K562 (cell line): ENCODE results near the gene PPP1R37. TPM values are rescaled to one million over a fixed set of nuclear protein-coding genes. Genes with fewer than 3 reads are reported as not detected.

Source experiments
- ATAC-seq: fragments of 200-7000 bp; cut with Tn5 transposase; 3 replicates; pipeline ENCODE4 v1.9.1; 2020; ENCODE audit warnings: moderate library complexity
- BruUV-seq: library from RNA; stranded (reverse); fragments of 400-500 nt; replicated peaks from 2 replicates; lab custom pipeline; 2021; lab: Mats Ljungman, UMichigan
- CTCF ChIA-PET: fragments of 300-600 bp; formaldehyde crosslinking; extraction: SDS; loops from one replicate; lab custom pipeline; 2021; ENCODE audit warnings: low intra/inter-chr PET ratio; lab: Yijun Ruan, JAX
- POLR2A ChIA-PET: fragments of 300-600, 350-650 bp; sonication (Branson Sonifier 250); formaldehyde crosslinking; extraction: SDS; loops from one replicate; lab custom pipeline; 2021; ENCODE audit warnings: antibody characterized with exemption, inconsistent platforms; lab: Yijun Ruan, JAX
- DNase-seq, 4 experiments: peaks; one replicate each; pipeline versions ENCODE4 v3.0.0 to v3.0.0-alpha.2; 2011 to 2018; ENCODE audit warnings: low spot score in 3 of 4, mixed read lengths in 3 of 4; ENCODE audit errors: extremely low read depth in 1 of 4
- FAIRE-seq: peaks from 2 replicates; lab custom pipeline; 2011; peaks lifted over from hg19 to GRCh38; lab: Jason Lieb, UNC
- H2AFZ ChIP-seq: 2 replicates; pipeline ENCODE4 v1.6.0; 2011; ENCODE audit warnings: low read depth, low read length, control low read depth, inconsistent platforms
- H3K27ac ChIP-seq: fragments of 200-600 bp; 3 replicates; pipeline ENCODE4 v1.8.0; 2011; ENCODE audit warnings: low read depth, mild to moderate bottlenecking, control low read depth, inconsistent platforms, low read length, moderate library complexity, mixed read lengths; ENCODE audit errors: extremely low read depth
- H3K27me3 ChIP-seq, 2 experiments: fragments of 300-600 bp in 1 of 2; 2 replicates in 1 of 2; 3 replicates in 1 of 2; pipeline versions ENCODE4 v1.6.0 to v1.8.0; 2011; ENCODE audit warnings: inconsistent platforms in 2 of 2, low read length in 2 of 2, mild to moderate bottlenecking in 1 of 2, mixed read lengths in 1 of 2, moderate library complexity in 1 of 2; ENCODE audit not compliant: control insufficient read depth in 2 of 2, insufficient read depth in 2 of 2
- H3K36me3 ChIP-seq: fragments of 300-600 bp; 3 replicates; pipeline ENCODE4 v1.8.0; 2011; ENCODE audit warnings: mild to moderate bottlenecking, low read length, inconsistent platforms; ENCODE audit not compliant: control insufficient read depth, insufficient read depth
- H3K4me1 ChIP-seq, 2 experiments: fragments of 200-600 bp in 1 of 2; replicated peaks in 1 of 2; 2 replicates in 1 of 2; 3 replicates in 1 of 2; pipeline versions ENCODE4 v1.5.1 to v1.8.0; 2011; ENCODE audit warnings: inconsistent platforms in 2 of 2, low read length in 2 of 2, mild to moderate bottlenecking in 1 of 2, mixed read lengths in 1 of 2, moderate library complexity in 1 of 2; ENCODE audit not compliant: control insufficient read depth in 2 of 2, insufficient read depth in 2 of 2
- H3K4me2 ChIP-seq: 2 replicates; pipeline ENCODE4 v1.6.1; 2011; ENCODE audit warnings: low read length, control low read depth, inconsistent platforms, mixed read lengths; ENCODE audit not compliant: insufficient read depth
- H3K4me3 ChIP-seq: fragments of 200-600 bp; sonication (generic), shearing (Covaris generic); 2 replicates; pipeline ENCODE4 v1.5.1; 2016; ENCODE audit warnings: control low read depth, inconsistent platforms
- H3K79me2 ChIP-seq: fragments of 200-600 bp; 3 replicates; pipeline ENCODE4 v1.8.0; 2011; ENCODE audit warnings: low read length, inconsistent platforms; ENCODE audit not compliant: control insufficient read depth, insufficient read depth
- H3K9ac ChIP-seq, 2 experiments: 2 replicates each; pipeline versions ENCODE4 v1.6.0 to v1.6.1; 2011; ENCODE audit warnings: low read depth in 2 of 2, low read length in 2 of 2, control low read depth in 1 of 2, inconsistent platforms in 1 of 2, mild to moderate bottlenecking in 1 of 2, mixed read lengths in 1 of 2; ENCODE audit not compliant: insufficient read depth in 1 of 2
- H3K9me1 ChIP-seq: one replicate; pipeline ENCODE4 v1.6.0; 2011; ENCODE audit warnings: inconsistent platforms, mild to moderate bottlenecking, low read length, moderate library complexity; ENCODE audit not compliant: control insufficient read depth, insufficient read depth
- H3K9me3 ChIP-seq: replicated peaks from 2 replicates; pipeline ENCODE4 v1.5.1; 2011; ENCODE audit warnings: low read depth, low read length, inconsistent platforms; ENCODE audit not compliant: control insufficient read depth, insufficient read depth
- H4K20me1 ChIP-seq: replicated peaks from 2 replicates; pipeline ENCODE4 v1.6.1; 2011; ENCODE audit warnings: low read length, inconsistent platforms, mixed read lengths; ENCODE audit not compliant: control insufficient read depth, insufficient read depth
- ELF4 ChIP-seq: fragments of 450-650 bp; formaldehyde crosslinking; IDR thresholded peaks from 2 replicates; pipeline ENCODE4 v1.4.0; 2022; ENCODE audit warnings: missing genetic modification characterization
- HNRNPK ChIP-seq: fragments of 200-400 bp; formaldehyde crosslinking; IDR thresholded peaks from one replicate; pipeline ENCODE4 v1.6.1; 2018; ENCODE audit warnings: mild to moderate bottlenecking, low read depth, low read length; ENCODE audit not compliant: poor library complexity, severe bottlenecking
- IRF2 ChIP-seq: sonication (generic); formaldehyde crosslinking; IDR thresholded peaks from 2 replicates; pipeline ENCODE4 v1.8.1; 2022; ENCODE audit warnings: mild to moderate bottlenecking, missing genetic modification reagents
- NONO ChIP-seq, 2 experiments: fragments of 200-400 bp in 1 of 2; fragments of 450-650 bp in 1 of 2; formaldehyde crosslinking in 1 of 2; IDR thresholded peaks; 2 replicates each; pipeline ENCODE4 v1.6.1; 2017; ENCODE audit warnings: low read depth in 2 of 2, mild to moderate bottlenecking in 2 of 2, moderate library complexity in 2 of 2, low read length in 1 of 2
- RBM39 ChIP-seq: fragments of 200-400 bp; formaldehyde crosslinking; optimal IDR thresholded peaks from 2 replicates; pipeline ENCODE3; 2018; ENCODE audit warnings: low read depth, low read length
- ZNF121 ChIP-seq: sonication (generic); formaldehyde crosslinking; conservative IDR thresholded peaks from 2 replicates; pipeline ENCODE4 v1.8.0; 2022; ENCODE audit warnings: missing genetic modification reagents
- ZNF165 ChIP-seq: fragments of 250-450 bp; sonication (Bioruptor Pico); IDR thresholded peaks from 2 replicates; pipeline ENCODE4 v1.4.0; 2020; ENCODE audit warnings: borderline replicate concordance
- ZNF263 ChIP-seq: sonication (generic); formaldehyde crosslinking; IDR thresholded peaks from 2 replicates; pipeline ENCODE4 v1.8.0; 2022; ENCODE audit warnings: mild to moderate bottlenecking, missing genetic modification reagents, borderline replicate concordance
- WGBS: fragments of 100-300 bp; shearing (Covaris generic); methylation state at CpG from one replicate; pipeline ENCODE4 v1.1.6; 2016; ENCODE audit warnings: low coverage, mixed read lengths; ENCODE audit not compliant: insufficient coverage; ENCODE audit errors: missing lambda C conversion rate; 5-methylcytosine and 5-hydroxymethylcytosine counted together
- in situ Hi-C: fragments of 300-500 bp; cut with MboI; formaldehyde crosslinking; loops from 4 replicates; pipeline ENCODE4 v1.15.0; 2018; ENCODE audit warnings: inconsistent platforms, mixed read lengths
- intact Hi-C: fragments of 100-400 bp; cut with micrococcal nuclease; formaldehyde crosslinking; loops from 2 replicates; pipeline ENCODE4 v1.14.2; 2022
- polyA plus RNA-seq, 8 experiments: library from polyadenylated mRNA; depleted of rRNA in 4 of 8; stranded (reverse) in 5 of 8; unstranded in 3 of 8; fragments of >200 nt; fragmentation: Nextera tagmentation in 2 of 8; fragmentation: Illumina TruSeq in 1 of 8; extraction: Ambion mirVana in 2 of 8; extraction: Trizol in 1 of 8; gene quantifications; 2 replicates each; pipeline versions ENCODE4 v1.2.1 to v1.2.3, GENCODE V29; 2011 to 2014; ENCODE audit warnings: inconsistent platforms in 1 of 8, missing spikeins in 1 of 8
- total RNA-seq, 7 experiments: library from RNA; depleted of rRNA in 6 of 7; stranded (reverse); fragments of >200 nt in 6 of 7; fragmentation: Illumina TruSeq in 2 of 7; extraction: Trizol in 2 of 7; gene quantifications; 2 replicates each; pipeline versions ENCODE4 v1.2.1 to v1.2.3, GENCODE V29; 2011 to 2021; ENCODE audit warnings: low replicate concordance in 1 of 7
- TF ChIP-seq, protein P1 (sequence below): fragments of 200-600 bp; sonication (generic); IDR thresholded peaks from one replicate; pipeline ENCODE4 v1.6.1; 2012; ENCODE audit warnings: mild to moderate bottlenecking, low read depth, low read length, inconsistent platforms
- TF ChIP-seq, protein P2 (sequence below): fragments of 450-650 bp; IDR thresholded peaks from one replicate; pipeline ENCODE4 v1.6.1; 2018; ENCODE audit warnings: mild to moderate bottlenecking, moderate library complexity; ENCODE audit not compliant: partially characterized antibody

Gene PPP1R37
- total and polyA plus RNA-seq, 9 of the 15 experiments (the other 6 are each of a cell fraction or from before 2014, with no cell fraction given) = 0.04 to 20.3 (median 7.3) TPM

DNA sequence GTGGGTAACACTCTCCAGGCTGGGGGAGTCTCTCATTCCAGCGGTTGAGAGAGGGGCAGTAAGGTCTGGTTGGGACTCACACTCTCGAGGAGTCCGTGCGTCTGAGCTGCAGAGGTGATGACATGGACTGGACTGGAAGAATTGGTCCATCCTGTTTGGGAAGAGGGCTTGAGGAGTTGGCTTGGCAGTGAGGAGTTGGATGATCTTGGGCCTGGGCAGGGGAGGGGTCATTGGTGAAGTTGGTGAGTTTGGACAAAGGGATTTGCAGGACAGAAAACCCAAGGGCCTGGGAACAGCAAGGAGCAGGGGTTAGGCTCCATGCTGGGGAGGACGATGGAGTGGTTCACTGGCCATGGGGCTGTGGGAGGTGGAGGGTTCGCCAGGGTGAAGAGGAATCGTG, 3.7 kb downstream of the PPP1R37 start:
- DNase-seq (no peak), FAIRE-seq (no peak), ATAC-seq (no peak)
- ChIA-PET CTCF (no interaction called here), POLR2A (no interaction called here)
- H3K27ac ChIP-seq = no peak overlapping the region; the same call in 2 of the 3 replicates
- H3K9me3 ChIP-seq = no peaks in the 10 kb centered on the region
- peaks cover 48 to 75% of the 10 kb centered on the region in 2 experiments for H3K4me1 ChIP-seq
- no peaks in the 10 kb centered on the region for H3K27me3 ChIP-seq
- H3K36me3 ChIP-seq = peaks cover 71% of the 10 kb centered on the region; the same call in 2 of the 3 replicates
- no peak overlapping the region for H3K4me3 ChIP-seq
- in situ Hi-C loops (no loop called here), intact Hi-C loops (no loop called here)
- BruUV-seq = no TSS peak
- WGBS = 75% methylated on average over 6 of the region's 7 CpGs
- peaks cover 92% of the 10 kb centered on the region for H3K79me2 ChIP-seq
- peaks cover 56% of the 10 kb centered on the region for H4K20me1 ChIP-seq
- peaks cover 12% of the 10 kb centered on the region for H3K9me1 ChIP-seq
- no peak overlapping the region for H2AFZ ChIP-seq
- H3K4me2 ChIP-seq = no peak overlapping the region
- peak overlapping the region in 1 of 2 experiments; percentile 59; a peak in 1 of 4 replicates for H3K9ac ChIP-seq
- 0 out of 2 replicates have a peak, but pooled peaks have one; percentile 60 for TF ChIP-seq ELF4 (CRISPR knock-in tag)
- TF ChIP-seq, protein P1, sequence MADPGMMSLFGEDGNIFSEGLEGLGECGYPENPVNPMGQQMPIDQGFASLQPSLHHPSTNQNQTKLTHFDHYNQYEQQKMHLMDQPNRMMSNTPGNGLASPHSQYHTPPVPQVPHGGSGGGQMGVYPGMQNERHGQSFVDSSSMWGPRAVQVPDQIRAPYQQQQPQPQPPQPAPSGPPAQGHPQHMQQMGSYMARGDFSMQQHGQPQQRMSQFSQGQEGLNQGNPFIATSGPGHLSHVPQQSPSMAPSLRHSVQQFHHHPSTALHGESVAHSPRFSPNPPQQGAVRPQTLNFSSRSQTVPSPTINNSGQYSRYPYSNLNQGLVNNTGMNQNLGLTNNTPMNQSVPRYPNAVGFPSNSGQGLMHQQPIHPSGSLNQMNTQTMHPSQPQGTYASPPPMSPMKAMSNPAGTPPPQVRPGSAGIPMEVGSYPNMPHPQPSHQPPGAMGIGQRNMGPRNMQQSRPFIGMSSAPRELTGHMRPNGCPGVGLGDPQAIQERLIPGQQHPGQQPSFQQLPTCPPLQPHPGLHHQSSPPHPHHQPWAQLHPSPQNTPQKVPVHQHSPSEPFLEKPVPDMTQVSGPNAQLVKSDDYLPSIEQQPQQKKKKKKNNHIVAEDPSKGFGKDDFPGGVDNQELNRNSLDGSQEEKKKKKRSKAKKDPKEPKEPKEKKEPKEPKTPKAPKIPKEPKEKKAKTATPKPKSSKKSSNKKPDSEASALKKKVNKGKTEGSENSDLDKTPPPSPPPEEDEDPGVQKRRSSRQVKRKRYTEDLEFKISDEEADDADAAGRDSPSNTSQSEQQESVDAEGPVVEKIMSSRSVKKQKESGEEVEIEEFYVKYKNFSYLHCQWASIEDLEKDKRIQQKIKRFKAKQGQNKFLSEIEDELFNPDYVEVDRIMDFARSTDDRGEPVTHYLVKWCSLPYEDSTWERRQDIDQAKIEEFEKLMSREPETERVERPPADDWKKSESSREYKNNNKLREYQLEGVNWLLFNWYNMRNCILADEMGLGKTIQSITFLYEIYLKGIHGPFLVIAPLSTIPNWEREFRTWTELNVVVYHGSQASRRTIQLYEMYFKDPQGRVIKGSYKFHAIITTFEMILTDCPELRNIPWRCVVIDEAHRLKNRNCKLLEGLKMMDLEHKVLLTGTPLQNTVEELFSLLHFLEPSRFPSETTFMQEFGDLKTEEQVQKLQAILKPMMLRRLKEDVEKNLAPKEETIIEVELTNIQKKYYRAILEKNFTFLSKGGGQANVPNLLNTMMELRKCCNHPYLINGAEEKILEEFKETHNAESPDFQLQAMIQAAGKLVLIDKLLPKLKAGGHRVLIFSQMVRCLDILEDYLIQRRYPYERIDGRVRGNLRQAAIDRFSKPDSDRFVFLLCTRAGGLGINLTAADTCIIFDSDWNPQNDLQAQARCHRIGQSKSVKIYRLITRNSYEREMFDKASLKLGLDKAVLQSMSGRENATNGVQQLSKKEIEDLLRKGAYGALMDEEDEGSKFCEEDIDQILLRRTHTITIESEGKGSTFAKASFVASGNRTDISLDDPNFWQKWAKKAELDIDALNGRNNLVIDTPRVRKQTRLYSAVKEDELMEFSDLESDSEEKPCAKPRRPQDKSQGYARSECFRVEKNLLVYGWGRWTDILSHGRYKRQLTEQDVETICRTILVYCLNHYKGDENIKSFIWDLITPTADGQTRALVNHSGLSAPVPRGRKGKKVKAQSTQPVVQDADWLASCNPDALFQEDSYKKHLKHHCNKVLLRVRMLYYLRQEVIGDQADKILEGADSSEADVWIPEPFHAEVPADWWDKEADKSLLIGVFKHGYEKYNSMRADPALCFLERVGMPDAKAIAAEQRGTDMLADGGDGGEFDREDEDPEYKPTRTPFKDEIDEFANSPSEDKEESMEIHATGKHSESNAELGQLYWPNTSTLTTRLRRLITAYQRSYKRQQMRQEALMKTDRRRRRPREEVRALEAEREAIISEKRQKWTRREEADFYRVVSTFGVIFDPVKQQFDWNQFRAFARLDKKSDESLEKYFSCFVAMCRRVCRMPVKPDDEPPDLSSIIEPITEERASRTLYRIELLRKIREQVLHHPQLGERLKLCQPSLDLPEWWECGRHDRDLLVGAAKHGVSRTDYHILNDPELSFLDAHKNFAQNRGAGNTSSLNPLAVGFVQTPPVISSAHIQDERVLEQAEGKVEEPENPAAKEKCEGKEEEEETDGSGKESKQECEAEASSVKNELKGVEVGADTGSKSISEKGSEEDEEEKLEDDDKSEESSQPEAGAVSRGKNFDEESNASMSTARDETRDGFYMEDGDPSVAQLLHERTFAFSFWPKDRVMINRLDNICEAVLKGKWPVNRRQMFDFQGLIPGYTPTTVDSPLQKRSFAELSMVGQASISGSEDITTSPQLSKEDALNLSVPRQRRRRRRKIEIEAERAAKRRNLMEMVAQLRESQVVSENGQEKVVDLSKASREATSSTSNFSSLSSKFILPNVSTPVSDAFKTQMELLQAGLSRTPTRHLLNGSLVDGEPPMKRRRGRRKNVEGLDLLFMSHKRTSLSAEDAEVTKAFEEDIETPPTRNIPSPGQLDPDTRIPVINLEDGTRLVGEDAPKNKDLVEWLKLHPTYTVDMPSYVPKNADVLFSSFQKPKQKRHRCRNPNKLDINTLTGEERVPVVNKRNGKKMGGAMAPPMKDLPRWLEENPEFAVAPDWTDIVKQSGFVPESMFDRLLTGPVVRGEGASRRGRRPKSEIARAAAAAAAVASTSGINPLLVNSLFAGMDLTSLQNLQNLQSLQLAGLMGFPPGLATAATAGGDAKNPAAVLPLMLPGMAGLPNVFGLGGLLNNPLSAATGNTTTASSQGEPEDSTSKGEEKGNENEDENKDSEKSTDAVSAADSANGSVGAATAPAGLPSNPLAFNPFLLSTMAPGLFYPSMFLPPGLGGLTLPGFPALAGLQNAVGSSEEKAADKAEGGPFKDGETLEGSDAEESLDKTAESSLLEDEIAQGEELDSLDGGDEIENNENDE = no peak
- TF ChIP-seq RBM39 = no peak
- no peak for TF ChIP-seq IRF2 (CRISPR knock-in tag)
- TF ChIP-seq ZNF121 = no peak
- peak; percentile 30; the same call in 1 of the 2 replicates for TF ChIP-seq ZNF263 (CRISPR knock-in tag)
- no peak for TF ChIP-seq NONO (IDR thresholded peaks at IDR 0.05; ENCODE audit: low read depth in 2 of 2, low read length in 1 of 2)
- no peak for TF ChIP-seq ZNF165
- TF ChIP-seq, protein P2, sequence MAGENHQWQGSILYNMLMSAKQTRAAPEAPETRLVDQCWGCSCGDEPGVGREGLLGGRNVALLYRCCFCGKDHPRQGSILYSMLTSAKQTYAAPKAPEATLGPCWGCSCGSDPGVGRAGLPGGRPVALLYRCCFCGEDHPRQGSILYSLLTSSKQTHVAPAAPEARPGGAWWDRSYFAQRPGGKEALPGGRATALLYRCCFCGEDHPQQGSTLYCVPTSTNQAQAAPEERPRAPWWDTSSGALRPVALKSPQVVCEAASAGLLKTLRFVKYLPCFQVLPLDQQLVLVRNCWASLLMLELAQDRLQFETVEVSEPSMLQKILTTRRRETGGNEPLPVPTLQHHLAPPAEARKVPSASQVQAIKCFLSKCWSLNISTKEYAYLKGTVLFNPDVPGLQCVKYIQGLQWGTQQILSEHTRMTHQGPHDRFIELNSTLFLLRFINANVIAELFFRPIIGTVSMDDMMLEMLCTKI = no peak
- TF ChIP-seq HNRNPK = no peak
